Uterus (tissue), 4 donors: Measurements from ENCODE around the gene FRMPD4. TPM values are rescaled to one million over a fixed set of nuclear protein-coding genes. Genes with fewer than 3 reads are reported as not detected.

Experiments
- DNase-seq, 2 donors: peaks; one replicate each; pipeline ENCODE4 v3.0.0-alpha.2; 2019 to 2020
- H3K27ac ChIP-seq, 2 donors: fragments of 200-600 bp; sonication (generic); 1 replicate in 1 of 2; 2 replicates in 1 of 2; pipeline ENCODE4 v1.5.1; 2016 to 2018
- H3K27me3 ChIP-seq, 2 donors: fragments of 200-600 bp; sonication (generic); one replicate each; pipeline ENCODE4 v1.5.1; 2018 to 2019; ENCODE audit warnings: control low read depth in 1 of 2
- H3K36me3 ChIP-seq, 2 donors: fragments of 200-600 bp; sonication (generic); one replicate each; pipeline ENCODE4 v1.5.1; 2019; ENCODE audit warnings: control low read depth in 1 of 2
- H3K4me1 ChIP-seq, 2 donors: fragments of 200-600 bp; sonication (generic); one replicate each; pipeline ENCODE4 v1.5.1; 2018 to 2019; ENCODE audit warnings: control low read depth in 1 of 2
- H3K4me3 ChIP-seq, 2 donors: fragments of 200-600 bp; sonication (generic); 1 replicate in 1 of 2; 2 replicates in 1 of 2; pipeline ENCODE4 v1.5.1; 2018 to 2019; ENCODE audit warnings: mild to moderate bottlenecking in 1 of 2
- H3K9me3 ChIP-seq, 2 donors: fragments of 200-600 bp; sonication (generic); one replicate each; pipeline ENCODE4 v1.5.1; 2019; ENCODE audit warnings: control low read depth in 1 of 2
- CTCF ChIP-seq, 4 experiments: fragments of 200-600 bp in 2 of 4; fragments of 450-650 bp in 2 of 4; sonication (generic) in 2 of 4; IDR thresholded peaks; one replicate each; pipeline ENCODE4 v1.5.1; 2016 to 2019; ENCODE audit warnings: antibody characterized with exemption in 4 of 4, mild to moderate bottlenecking in 2 of 4, moderate library complexity in 1 of 4
- POLR2A ChIP-seq, 2 donors: fragments of 450-650 bp; IDR thresholded peaks; one replicate each; pipeline ENCODE4 v1.6.1; 2016; ENCODE audit warnings: antibody characterized with exemption in 2 of 2, mild to moderate bottlenecking in 1 of 2, moderate library complexity in 1 of 2
- intact Hi-C: fragments of 100-400 bp; cut with DNase I; formaldehyde crosslinking; loops from one replicate; pipeline ENCODE4 v1.15.1; 2023; ENCODE audit warnings: low total_unique reads
- total RNA-seq, 4 donors: library from RNA; depleted of rRNA in 3 of 4; stranded (reverse); fragments of >200 nt in 3 of 4; gene quantifications; one replicate each; pipeline versions ENCODE4 v1.1.0 to v1.2.4, GENCODE V29; 2014 to 2023
- donor health status: DM: yes; HTN: yes; CAD: no.

FRMPD4 gene
- total RNA-seq, 4 donors from 2014 or later: 0.06 to 0.41 TPM; not detected in 2

GRCh38 chrX:12579311-12579710 lies 441.0 kb downstream of the FRMPD4 start:
- no peak for DNase-seq
- TF ChIP-seq CTCF (IDR thresholded peaks at IDR 0.05) (no peak), POLR2A (IDR thresholded peaks at IDR 0.05) (no peak)
- intact Hi-C loops: no loop called here
- Histone ChIP-seq H3K27ac (no peak overlapping the region), H3K4me3 (no peak overlapping the region), H3K9me3 (no peaks in the 10 kb centered on the region), H3K36me3 (no peaks in the 10 kb centered on the region), H3K4me1 (no peaks in the 10 kb centered on the region), H3K27me3 (no peaks in the 10 kb centered on the region)

- Histone ChIP-seq H3K4me1 (no peaks in the 10 kb centered on the region), H3K36me3 (no peaks in the 10 kb centered on the region), H3K27me3 (no peaks in the 10 kb centered on the region), H3K4me3 (no peak overlapping the region), H3K27ac (no peak overlapping the region), H3K9me3 (no peaks in the 10 kb centered on the region)
- no peak for DNase-seq
- TF ChIP-seq POLR2A (IDR thresholded peaks at IDR 0.05): no peak
- no peak for TF ChIP-seq CTCF (IDR thresholded peaks at IDR 0.05)
- intact Hi-C loops: no loop called here
Measured at GRCh38 chrX:12580548-12580947, 442.3 kb downstream of the FRMPD4 start.

- intact Hi-C loops: no loop called here
- no peaks in the 10 kb centered on the region for H3K4me1 ChIP-seq
- no peaks in the 10 kb centered on the region for H3K36me3 ChIP-seq
- H3K9me3 ChIP-seq: no peaks in the 10 kb centered on the region
- no peak overlapping the region for H3K27ac ChIP-seq
- H3K4me3 ChIP-seq: no peak overlapping the region
- no peak for DNase-seq
- no peaks in the 10 kb centered on the region for H3K27me3 ChIP-seq
- no peak for TF ChIP-seq POLR2A (IDR thresholded peaks at IDR 0.05)
- TF ChIP-seq CTCF (IDR thresholded peaks at IDR 0.05): no peak
Measured at GRCh38 chrX:12581546-12581945, 443.3 kb downstream of the FRMPD4 start.

- H3K27me3 ChIP-seq: no peaks in the 10 kb centered on the region
- H3K36me3 ChIP-seq: no peaks in the 10 kb centered on the region
Measured at GRCh38 chrX:12582649-12583048, 444.4 kb downstream of the FRMPD4 start.

GRCh38 chrX:12583543-12583942 lies 445.3 kb downstream of the FRMPD4 start:
- Histone ChIP-seq H3K36me3 (no peaks in the 10 kb centered on the region), H3K27ac (no peak overlapping the region), H3K9me3 (no peaks in the 10 kb centered on the region), H3K4me1 (no peaks in the 10 kb centered on the region), H3K27me3 (no peaks in the 10 kb centered on the region), H3K4me3 (no peak overlapping the region)
- no peak for TF ChIP-seq CTCF (IDR thresholded peaks at IDR 0.05)
- TF ChIP-seq POLR2A (IDR thresholded peaks at IDR 0.05): no peak
- intact Hi-C loops: no loop called here
- DNase-seq: no peak

More at GRCh38 chrX:12582649-12583048, 444.4 kb downstream of the FRMPD4 start:
- no peaks in the 10 kb centered on the region for H3K9me3 ChIP-seq
- intact Hi-C loops: no loop called here
- no peaks in the 10 kb centered on the region for H3K4me1 ChIP-seq
- no peak overlapping the region for H3K4me3 ChIP-seq
- no peak for TF ChIP-seq POLR2A (IDR thresholded peaks at IDR 0.05)
- TF ChIP-seq CTCF (IDR thresholded peaks at IDR 0.05): no peak
- no peak overlapping the region for H3K27ac ChIP-seq
- DNase-seq: no peak
